Bronchial epithelial cell (primary cell): ENCODE results near the gene CYP26B1. TPM values are rescaled to one million over a fixed set of nuclear protein-coding genes. Genes with fewer than 3 reads are reported as not detected.

Experiments
- DNase-seq: peaks from one replicate; pipeline ENCODE4 v3.0.0-alpha.2; 2010; ENCODE audit warnings: low read depth
- FAIRE-seq: peaks from 2 replicates; lab custom pipeline; 2011; peaks lifted over from hg19 to GRCh38; lab: Jason Lieb, UNC
- H3K27me3 ChIP-seq: 2 replicates; pipeline ENCODE4 v1.5.1; 2011; ENCODE audit warnings: low read length; ENCODE audit not compliant: control insufficient read depth, insufficient read depth
- H3K36me3 ChIP-seq: 2 replicates; pipeline ENCODE4 v1.5.1; 2011; ENCODE audit warnings: low read length; ENCODE audit not compliant: control insufficient read depth, insufficient read depth
- H3K4me3 ChIP-seq: 2 replicates; pipeline ENCODE4 v1.5.1; 2011; ENCODE audit warnings: mild to moderate bottlenecking, low read depth, low read length, control low read depth
- total RNA-seq: library from RNA; depleted of rRNA; stranded (reverse); fragments of >200 nt; gene quantifications from 2 replicates; pipeline ENCODE4 v1.2.1, GENCODE V29; 2014
- TF ChIP-seq, protein P1 (sequence below): IDR thresholded peaks from 2 replicates; pipeline ENCODE4 v1.5.1; 2011; ENCODE audit warnings: mild to moderate bottlenecking, moderate library complexity, low read length, control low read depth, inconsistent platforms; ENCODE audit not compliant: insufficient read depth, severe bottlenecking

CYP26B1 gene
- total RNA-seq, 1 donor from 2014 or later = 0.53 TPM

DNA sequence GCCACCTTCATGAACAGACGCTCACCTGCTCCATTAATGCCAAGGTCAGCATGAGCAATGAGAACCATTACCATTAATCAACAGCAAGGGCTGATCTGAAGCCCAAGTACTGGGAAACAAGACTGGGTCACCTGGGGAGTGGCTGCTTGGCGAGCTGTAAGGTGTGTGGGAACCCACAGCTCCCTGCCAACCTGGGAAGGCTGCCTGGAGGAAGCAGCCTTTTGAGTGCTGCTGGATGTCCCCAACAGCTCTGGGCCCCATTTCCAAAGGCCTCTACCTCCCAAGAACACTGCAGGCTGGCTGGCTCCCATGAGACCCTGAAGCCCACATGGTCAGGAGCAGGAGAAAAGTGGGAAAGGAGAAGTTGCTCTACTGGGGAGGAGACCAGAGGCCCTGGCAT, 62.1 kb downstream of the CYP26B1 start:
- Histone ChIP-seq H3K4me3 (no peak overlapping the region), H3K27me3 (no peaks in the 10 kb centered on the region), H3K36me3 (no peaks in the 10 kb centered on the region)
- TF ChIP-seq, protein P1, sequence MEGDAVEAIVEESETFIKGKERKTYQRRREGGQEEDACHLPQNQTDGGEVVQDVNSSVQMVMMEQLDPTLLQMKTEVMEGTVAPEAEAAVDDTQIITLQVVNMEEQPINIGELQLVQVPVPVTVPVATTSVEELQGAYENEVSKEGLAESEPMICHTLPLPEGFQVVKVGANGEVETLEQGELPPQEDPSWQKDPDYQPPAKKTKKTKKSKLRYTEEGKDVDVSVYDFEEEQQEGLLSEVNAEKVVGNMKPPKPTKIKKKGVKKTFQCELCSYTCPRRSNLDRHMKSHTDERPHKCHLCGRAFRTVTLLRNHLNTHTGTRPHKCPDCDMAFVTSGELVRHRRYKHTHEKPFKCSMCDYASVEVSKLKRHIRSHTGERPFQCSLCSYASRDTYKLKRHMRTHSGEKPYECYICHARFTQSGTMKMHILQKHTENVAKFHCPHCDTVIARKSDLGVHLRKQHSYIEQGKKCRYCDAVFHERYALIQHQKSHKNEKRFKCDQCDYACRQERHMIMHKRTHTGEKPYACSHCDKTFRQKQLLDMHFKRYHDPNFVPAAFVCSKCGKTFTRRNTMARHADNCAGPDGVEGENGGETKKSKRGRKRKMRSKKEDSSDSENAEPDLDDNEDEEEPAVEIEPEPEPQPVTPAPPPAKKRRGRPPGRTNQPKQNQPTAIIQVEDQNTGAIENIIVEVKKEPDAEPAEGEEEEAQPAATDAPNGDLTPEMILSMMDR = no peak
- FAIRE-seq (no peak), DNase-seq (no peak)

GRCh38 chr2:72085036-72085435, 62.6 kb downstream of the CYP26B1 start:
- FAIRE-seq (no peak), DNase-seq (no peak)
- TF ChIP-seq, protein P1 = no peak
- Histone ChIP-seq H3K36me3 (no peaks in the 10 kb centered on the region), H3K27me3 (no peaks in the 10 kb centered on the region), H3K4me3 (no peak overlapping the region)

GRCh38 chr2:72084584-72084976, 63.1 kb downstream of the CYP26B1 start:
- Histone ChIP-seq H3K27me3 (no peaks in the 10 kb centered on the region), H3K36me3 (no peaks in the 10 kb centered on the region), H3K4me3 (no peak overlapping the region)
- TF ChIP-seq, protein P1 = no peak
- DNase-seq = no peak
- no peak for FAIRE-seq

DNA sequence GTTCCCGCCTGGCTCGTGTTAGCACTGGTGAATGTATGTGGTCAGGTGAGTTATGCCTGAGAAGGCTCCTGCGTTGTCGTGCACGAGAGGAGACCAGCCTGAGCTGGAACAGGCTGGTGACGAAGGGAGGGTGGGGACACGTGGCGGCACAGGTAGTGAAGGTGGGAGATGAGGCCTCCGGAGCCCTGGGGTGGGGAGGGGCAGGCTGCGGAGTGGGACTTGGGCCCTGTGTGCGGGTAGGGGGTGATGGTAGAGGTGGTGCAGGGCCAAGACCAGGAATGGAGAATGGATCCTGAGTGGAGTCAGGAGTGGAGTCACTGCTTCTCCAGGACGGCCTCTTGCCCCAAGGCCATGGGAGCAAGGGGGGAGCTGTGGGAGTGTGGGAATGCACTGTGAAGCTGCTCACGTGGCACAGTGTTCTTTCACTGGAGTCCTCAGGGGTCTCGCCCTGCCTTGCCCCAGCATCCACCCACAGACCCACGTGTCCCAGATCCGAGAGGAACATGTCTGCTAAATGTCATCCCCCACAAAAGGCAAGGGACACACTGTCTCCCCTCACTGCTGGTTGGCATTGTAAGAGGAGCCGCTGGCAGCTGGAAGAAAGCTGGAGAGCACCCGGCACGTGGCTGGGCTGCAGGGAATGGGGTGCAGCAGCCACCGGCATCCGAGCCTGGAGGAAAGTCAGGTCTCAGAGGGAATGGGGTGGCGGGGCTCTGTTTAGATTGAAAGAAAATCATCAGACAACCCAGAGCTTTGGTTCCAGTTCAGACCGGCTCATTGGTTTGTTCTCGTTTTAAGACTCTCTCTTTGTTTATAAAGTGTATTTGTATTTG, 63.7 kb downstream of the CYP26B1 start:
- DNase-seq = no peak
- no peak for FAIRE-seq

DNA sequence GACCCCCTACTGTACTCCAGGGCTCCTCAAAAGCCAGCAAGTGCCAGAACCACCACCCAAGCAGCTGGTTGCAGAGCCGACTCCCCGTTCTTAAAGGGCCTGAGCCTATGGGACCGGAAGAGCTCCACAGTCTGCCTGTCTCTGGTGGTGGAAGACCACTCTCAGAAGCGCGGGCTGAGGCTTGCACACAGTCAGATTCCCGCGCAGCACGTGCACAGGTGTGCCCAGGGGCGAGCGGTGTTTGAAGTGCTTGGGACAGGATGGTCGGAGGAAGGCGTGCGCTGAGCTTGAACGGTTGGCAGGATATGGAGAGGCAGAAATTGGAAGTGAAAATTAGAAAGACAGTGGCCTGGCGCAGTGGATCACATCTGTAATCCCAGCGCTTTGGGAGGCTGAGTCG, 64.8 kb downstream of the CYP26B1 start:
- no peak overlapping the region for H3K4me3 ChIP-seq
- TF ChIP-seq, protein P1 = no peak
- FAIRE-seq (no peak), DNase-seq (no peak)
- H3K27me3 ChIP-seq = no peaks in the 10 kb centered on the region
- H3K36me3 ChIP-seq = no peaks in the 10 kb centered on the region

More for the DNA sequence above, 63.7 kb downstream of the CYP26B1 start:
- Histone ChIP-seq H3K4me3 (no peak overlapping the region), H3K27me3 (no peaks in the 10 kb centered on the region), H3K36me3 (no peaks in the 10 kb centered on the region)
- TF ChIP-seq, protein P1 = no peak
